HL-60 (cell line): Measurements from ENCODE around the gene COMMD2.

Experiments used
- CTCF ChIP-seq: IDR thresholded peaks from one replicate; pipeline ENCODE4 v1.5.1; 2011; ENCODE audit warnings: low read length, control low read depth, inconsistent platforms; ENCODE audit not compliant: insufficient read depth
- POLR2AphosphoS5 ChIP-seq: IDR thresholded peaks from 2 replicates; pipeline ENCODE4 v1.6.1; 2012; ENCODE audit warnings: low read depth
- REST ChIP-seq: IDR thresholded peaks from 2 replicates; pipeline ENCODE4 v1.6.1; 2012; ENCODE audit warnings: low read depth; ENCODE audit not compliant: insufficient replicate concordance

- TF ChIP-seq CTCF: no peak
- no peak for TF ChIP-seq POLR2AphosphoS5
- TF ChIP-seq REST: no peak
These were observed 12.9 kb downstream of the COMMD2 start for GRCh38 chr3:149739396-149739795.
